ENCODE data around the gene GZMA.
A peak's percentile ranks its signal among the peaks of the same experiment; 100 is the strongest.

The GZMA gene

GRCh38 chr5:55113327-55113726, 10.9 kb downstream of the GZMA start:
- DNase-seq: no peak

DNA sequence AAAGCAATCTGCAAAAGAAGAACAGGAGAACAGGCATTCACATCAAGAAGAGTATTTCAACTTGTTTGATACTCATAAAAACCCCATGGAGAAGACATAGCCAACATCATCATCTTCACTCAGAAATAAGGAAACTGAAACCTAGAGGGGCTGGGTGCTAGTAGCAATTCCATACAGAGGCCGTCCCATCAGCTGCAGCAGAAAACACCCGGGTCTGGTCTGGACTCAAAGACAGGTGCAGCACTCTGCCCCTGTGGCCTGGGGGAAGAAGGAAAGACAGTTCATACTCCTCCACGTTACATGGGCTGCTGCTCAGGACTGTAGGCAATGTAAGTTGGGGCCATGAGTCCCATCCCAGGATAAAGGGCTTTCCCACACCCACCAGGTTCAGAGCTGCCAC, 11.6 kb downstream of the GZMA start:
- DNase-seq: no peak

GRCh38 chr5:55123365-55123764, 20.9 kb downstream of the GZMA start:
- DNase-seq: no peak

- no peak for DNase-seq
Observed at GRCh38 chr5:55134053-55134722, 31.7 kb downstream of the GZMA start.

DNA sequence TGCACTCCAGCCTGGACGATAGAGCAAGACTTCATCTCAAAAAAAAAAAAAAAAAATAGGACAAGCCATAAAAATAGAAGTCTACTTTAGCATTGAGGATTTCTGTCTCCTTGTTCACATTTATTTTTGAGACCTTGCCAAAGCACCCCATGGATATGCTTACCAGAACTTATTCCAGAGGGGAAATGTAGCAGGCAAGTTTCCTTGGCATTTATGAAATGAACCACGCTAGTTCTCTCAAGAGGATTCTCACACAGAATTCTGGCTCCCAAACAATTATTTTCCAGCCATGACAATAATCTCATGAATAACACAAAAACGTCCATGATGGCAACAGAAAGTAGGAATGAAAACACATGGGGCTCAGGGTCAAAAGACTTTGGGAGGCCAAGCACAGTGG, 34.1 kb downstream of the GZMA start:
- DNase-seq: no peak

- no peak for DNase-seq
Observed at GRCh38 chr5:55140908-55141665, 38.6 kb downstream of the GZMA start.

DNA sequence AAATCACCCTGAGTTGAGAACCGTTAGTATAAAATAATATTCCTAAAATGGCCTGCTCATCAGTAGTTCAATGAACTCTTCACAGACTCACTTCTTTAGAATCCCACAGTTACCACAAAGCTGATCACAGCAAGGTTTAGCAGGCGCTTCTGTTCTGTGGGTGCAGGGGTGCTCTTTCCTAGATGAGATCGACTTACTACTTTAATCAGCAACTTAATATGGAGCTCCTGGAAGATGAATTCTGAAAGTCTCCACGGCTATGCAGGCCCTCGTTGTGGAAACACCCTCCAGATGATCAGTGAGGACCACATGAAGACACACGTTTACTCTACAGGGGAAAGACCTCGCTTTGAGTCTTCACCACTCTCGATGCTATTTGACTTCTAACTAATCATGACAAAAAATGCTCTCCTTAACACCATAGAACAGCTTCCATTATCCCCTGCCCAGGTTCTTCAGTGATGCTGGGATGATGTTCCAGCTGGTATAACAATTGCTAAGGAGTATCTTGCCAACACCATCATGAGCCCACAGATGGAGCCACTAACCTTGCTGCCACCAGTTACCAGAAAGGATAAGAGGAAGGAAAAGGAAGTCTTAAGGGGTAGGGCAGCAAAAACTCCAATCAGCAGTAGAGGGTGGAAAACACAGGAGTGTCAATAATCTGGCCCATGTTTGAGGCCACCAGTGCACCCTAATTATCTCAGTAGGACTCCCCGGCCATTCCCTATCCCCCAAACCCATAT, 39.7 kb downstream of the GZMA start:
- DNase-seq: no peak

DNA sequence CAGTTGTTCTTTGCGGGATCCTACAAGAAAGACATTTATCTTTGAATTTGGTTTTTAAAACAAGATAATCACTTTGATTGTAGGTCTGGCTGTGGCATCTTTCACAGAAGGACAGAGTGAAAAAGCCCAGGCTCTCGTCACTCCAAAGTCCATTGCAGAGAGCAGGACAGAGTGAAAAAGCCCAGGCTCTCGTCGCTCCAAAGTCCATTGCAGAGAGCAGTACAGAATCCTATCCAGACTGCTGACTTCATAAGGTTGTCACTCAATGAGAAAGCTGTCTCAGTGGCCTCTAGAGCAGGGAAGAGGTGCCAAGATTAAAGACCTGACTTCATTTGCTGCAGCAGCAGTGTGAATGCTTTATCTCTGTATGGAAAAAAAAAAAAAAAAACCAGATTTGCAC, 41.2 kb downstream of the GZMA start:
- no peak for DNase-seq

- no peak for DNase-seq
Observed at GRCh38 chr5:55146080-55146479, 43.6 kb downstream of the GZMA start.

DNA sequence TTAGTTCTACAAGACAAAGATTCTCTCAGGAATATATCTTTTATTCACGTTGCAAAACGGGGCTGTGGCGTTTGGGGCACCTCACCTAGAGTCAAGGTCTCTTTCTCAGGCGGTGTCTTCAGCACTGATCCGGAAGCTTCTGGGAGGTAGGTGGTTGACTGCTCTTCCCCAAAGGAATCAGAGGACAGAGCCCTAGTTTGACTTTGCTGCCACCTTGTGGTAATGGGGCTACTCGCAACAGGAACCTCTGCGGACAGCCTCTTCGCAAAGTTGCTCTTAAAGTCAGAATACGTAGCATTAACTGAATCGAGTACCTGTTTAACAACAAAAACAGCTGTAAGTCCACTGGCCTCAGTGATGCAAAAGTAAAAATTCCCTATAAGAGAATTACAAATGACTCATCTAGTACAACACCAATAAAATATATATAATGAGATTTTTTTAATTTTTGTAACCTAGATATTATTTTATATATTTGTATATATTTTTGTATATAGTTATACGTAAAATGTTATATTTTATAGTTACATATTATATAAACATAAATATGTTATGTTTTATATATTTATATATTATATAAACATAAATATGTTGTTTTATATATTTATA, 44.2 kb downstream of the GZMA start:
- peak; percentile 80 for DNase-seq

DNA sequence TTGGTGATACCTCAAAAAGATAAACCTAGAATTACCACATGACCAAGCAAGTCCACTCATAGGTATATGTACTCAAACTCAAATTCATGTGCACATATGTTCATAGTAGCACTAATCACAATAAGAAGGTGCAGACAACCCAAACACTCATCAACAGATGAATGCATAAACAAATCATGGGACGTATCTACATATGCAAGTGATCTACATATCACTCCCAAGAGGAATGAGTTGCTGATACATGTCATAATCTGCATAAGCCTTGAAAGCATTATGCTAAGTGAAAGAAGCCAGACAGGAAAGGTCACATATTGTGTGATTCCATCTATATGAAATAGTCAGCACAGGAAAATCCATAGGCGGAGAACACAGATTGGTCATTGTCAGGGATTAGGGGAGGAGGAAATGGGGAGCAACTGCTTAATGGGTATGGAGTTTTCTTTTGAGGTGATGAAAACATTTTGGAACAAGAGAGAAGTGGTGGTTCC, 46.9 kb downstream of the GZMA start:
- DNase-seq: no peak

DNA sequence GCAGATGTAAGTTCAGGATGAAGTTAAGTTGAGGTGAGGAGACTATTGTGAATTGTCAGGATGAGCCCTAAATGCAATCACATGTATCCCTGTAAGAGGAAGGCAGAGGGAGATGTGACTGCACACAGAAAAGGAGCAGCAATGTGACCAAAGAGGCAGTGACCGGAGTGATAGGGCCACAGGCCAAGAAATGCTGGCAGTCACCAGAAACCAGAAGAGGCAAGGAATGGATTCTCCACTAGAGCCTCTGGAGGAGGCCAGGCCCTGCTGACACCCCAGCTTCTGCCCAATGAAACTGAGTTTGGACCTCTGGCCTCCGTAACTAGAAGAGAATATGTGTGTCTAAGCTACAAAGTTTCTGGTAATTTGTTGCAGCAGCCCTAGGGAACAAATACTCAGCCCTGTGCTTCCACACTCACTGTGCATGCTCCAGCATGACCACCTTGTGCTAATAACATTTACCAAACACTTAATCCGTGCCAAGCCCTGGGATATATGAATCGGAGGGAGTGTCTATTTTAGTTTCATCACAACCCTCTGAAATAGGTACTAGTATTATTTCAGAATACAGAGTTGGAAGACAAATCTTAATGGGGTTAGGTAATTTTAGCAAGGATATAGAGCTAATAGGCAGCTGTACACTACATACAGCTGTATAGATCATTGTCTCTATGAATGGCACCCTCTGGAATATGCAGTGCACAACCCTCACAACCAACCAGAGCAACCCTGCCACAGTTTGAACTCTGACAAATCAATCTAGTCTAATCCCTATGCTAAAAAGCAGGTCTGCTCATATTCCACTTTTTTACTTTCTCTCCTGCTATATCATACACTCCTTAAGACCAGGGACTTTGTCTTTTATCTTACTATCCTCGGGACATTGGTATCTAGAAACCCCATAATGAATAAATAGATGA, 49.7 kb downstream of the GZMA start:
- no peak for DNase-seq

DNA sequence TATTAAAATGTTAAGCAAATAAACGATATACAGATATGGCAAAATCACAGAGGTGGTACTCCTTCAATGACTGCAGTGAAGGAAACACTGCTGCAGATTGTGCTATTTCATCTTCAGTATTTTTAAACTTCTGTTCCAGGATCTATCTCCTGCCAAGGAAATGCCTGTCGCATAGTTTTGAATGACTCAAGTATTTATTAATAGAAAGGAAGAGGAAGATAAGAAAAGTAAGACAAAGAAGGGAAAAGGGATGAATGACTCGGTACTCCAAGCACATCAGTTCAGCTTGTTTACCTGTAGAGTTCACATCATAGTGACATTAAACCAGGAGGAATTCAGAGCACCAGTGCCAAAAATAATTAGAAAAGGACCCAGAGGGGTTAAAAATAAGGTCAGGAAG, 52.4 kb downstream of the GZMA start:
- no peak for DNase-seq

All from activated CD4-positive, alpha-beta T cell treated with anti-CD3 and anti-CD28 coated beads, Interleukin-2, amount 50 U/mL, for 4 hours (primary cell).